Measurements from ENCODE around the gene EFNA4. TPM values are rescaled to one million over a fixed set of nuclear protein-coding genes. Genes with fewer than 3 reads are reported as not detected.

EFNA4 gene
- total RNA-seq, 1 experiment from 2014 or later: 14.5 TPM

DNA sequence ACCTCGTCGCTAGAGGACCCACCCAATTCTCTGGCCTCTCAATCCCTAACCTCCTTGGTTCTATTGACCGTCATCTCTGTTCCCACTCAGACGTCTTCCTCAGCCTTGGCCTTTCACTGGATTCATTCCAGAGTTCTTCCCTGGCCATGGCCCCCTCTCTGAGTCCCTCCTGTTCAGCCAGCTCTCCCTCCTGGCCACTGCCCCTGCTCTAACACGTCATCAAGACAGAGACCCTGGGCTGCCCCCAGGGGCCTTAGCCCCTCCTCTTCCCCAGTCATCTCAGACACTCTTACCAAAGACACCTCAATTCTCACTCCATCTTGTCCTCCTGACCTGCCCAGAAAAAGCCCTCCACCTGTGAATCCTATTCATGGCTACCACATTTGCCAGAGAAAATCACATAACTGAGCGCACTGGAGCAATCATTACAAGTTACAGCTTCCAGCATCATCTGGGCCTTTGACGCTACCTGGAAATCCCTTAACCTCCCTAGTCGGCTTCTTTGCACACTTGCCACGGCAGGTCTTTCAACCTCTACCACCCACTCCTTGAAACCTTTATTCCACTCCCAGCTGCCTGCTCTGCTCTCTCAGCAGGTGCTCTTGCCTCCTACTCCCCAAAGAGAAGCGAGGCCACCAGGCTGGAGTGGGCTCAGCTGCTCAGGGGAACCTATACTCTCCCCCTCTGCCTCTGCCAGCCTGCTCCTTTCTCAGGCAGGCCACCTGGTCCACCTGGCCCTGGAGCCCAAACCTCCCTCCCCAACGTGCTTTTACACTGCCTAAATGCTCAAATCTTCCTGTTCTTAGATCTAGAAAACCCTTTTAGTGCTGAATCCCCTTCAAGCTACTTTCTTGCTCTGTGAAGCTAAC is 43.9 kb upstream of the EFNA4 start:
- Histone ChIP-seq H4K20me1 (ENCODE audit: insufficient read depth, low read depth, low read length) (no peaks in the 10 kb centered on the region; the same call in 1 of the 2 replicates), H2AFZ (ENCODE audit: low read length) (no peak overlapping the region), H3K9me3 (ENCODE audit: low read length) (no peaks in the 10 kb centered on the region), H3K4me2 (ENCODE audit: low read depth, low read length, poor library complexity, severe bottlenecking) (no peak overlapping the region), H3K36me3 (ENCODE audit: insufficient read depth, low read length) (0 out of 2 replicates have a peak, but pooled peaks cover 3% of the 10 kb centered on the region), H3K9ac (ENCODE audit: low read length) (no peak overlapping the region), H3K4me1 (ENCODE audit: low read length) (peaks cover 29% of the 10 kb centered on the region), H3K27me3 (ENCODE audit: low read length) (no peaks in the 10 kb centered on the region), H3K27ac (ENCODE audit: low read length) (no peak overlapping the region), H3K9me2 (replicated peaks; ENCODE audit: insufficient read depth, low read length) (no peaks in the 10 kb centered on the region), H3K4me3 (ENCODE audit: low read length) (no peak overlapping the region), H3K79me2 (ENCODE audit: low read length) (no peaks in the 10 kb centered on the region)
- DNase-seq: no peak

DNA sequence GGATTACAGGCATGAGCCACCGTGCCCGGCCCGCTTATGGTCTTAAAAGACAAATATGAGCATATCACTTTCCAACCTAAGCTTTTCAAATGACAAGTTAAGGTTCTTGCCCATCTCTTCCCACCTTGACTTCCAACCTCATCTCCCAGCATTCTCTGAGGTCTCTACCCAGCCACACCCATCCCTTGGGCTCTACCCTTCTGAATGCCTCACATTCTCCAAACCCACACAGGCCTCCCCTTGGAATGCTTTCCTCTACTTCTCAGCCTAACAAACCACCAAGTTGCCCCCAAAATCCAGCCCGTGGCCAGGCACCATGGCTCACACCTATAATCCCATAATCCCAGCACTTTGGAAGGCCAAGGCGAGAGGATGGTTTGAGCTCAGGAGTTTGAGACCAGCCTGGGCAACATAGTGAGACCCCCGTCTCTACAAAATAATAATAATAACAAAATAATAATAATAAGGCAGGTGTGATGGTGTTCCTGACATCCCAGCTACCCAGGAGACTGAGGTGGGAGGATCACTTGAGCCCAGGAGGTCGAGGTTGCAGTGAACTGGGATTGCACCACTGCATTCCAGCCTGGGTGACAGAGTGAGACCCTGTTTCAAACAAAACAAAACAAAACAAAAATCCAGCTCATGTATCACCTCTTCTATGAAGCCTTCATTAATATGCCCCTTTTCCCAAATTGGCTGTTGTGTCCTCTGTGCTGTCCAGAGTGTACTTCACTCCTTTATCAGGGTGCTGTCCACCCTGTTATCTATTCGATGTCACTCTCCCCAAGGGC is 41.2 kb upstream of the EFNA4 start:
- no peak overlapping the region for H3K27ac ChIP-seq (ENCODE audit: low read length)
- no peak overlapping the region for H3K4me3 ChIP-seq (ENCODE audit: low read length)
- no peaks in the 10 kb centered on the region for H3K27me3 ChIP-seq (ENCODE audit: low read length)
- no peaks in the 10 kb centered on the region for H3K9me3 ChIP-seq (ENCODE audit: low read length)
- no peak overlapping the region for H3K9ac ChIP-seq (ENCODE audit: low read length)
- no peaks in the 10 kb centered on the region for H3K79me2 ChIP-seq (ENCODE audit: low read length)
- no peak overlapping the region for H2AFZ ChIP-seq (ENCODE audit: low read length)
- peaks cover 11% of the 10 kb centered on the region for H3K4me1 ChIP-seq (ENCODE audit: low read length)
- no peaks in the 10 kb centered on the region for H3K9me2 ChIP-seq (replicated peaks; ENCODE audit: insufficient read depth, low read length)
- H3K36me3 ChIP-seq (ENCODE audit: insufficient read depth, low read length): 0 out of 2 replicates have a peak, but pooled peaks cover 3% of the 10 kb centered on the region
- no peak for DNase-seq
- H3K4me2 ChIP-seq (ENCODE audit: low read depth, low read length, poor library complexity, severe bottlenecking): no peak overlapping the region
- no peaks in the 10 kb centered on the region; the same call in 1 of the 2 replicates for H4K20me1 ChIP-seq (ENCODE audit: insufficient read depth, low read depth, low read length)

DNA sequence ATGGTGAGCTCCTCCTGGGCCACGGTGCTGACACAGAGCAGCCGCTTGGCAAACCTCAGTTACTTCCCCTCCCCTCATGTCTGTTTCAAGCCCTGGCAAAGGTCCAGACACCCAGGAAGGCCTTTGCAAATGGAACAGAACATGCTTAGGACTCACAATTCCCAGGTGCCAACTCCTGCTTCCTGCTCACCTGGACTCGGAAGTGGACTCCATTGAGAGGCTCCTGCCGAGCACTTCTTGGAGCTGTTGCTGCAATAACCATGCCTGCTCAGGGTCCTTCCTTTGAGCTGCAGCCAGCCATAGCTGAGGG is 40.7 kb upstream of the EFNA4 start:
- peaks cover 6% of the 10 kb centered on the region for H3K4me1 ChIP-seq (ENCODE audit: low read length)
- H3K4me3 ChIP-seq (ENCODE audit: low read length): no peak overlapping the region
- no peak overlapping the region for H2AFZ ChIP-seq (ENCODE audit: low read length)
- no peak overlapping the region for H3K27ac ChIP-seq (ENCODE audit: low read length)
- H3K9me2 ChIP-seq (replicated peaks; ENCODE audit: insufficient read depth, low read length): no peaks in the 10 kb centered on the region
- no peaks in the 10 kb centered on the region; the same call in 1 of the 2 replicates for H4K20me1 ChIP-seq (ENCODE audit: insufficient read depth, low read depth, low read length)
- H3K27me3 ChIP-seq (ENCODE audit: low read length): no peaks in the 10 kb centered on the region
- H3K9ac ChIP-seq (ENCODE audit: low read length): no peak overlapping the region
- no peaks in the 10 kb centered on the region for H3K79me2 ChIP-seq (ENCODE audit: low read length)
- 0 out of 2 replicates have a peak, but pooled peaks cover 3% of the 10 kb centered on the region for H3K36me3 ChIP-seq (ENCODE audit: insufficient read depth, low read length)
- DNase-seq: no peak
- no peak overlapping the region for H3K4me2 ChIP-seq (ENCODE audit: low read depth, low read length, poor library complexity, severe bottlenecking)
- no peaks in the 10 kb centered on the region for H3K9me3 ChIP-seq (ENCODE audit: low read length)

DNA sequence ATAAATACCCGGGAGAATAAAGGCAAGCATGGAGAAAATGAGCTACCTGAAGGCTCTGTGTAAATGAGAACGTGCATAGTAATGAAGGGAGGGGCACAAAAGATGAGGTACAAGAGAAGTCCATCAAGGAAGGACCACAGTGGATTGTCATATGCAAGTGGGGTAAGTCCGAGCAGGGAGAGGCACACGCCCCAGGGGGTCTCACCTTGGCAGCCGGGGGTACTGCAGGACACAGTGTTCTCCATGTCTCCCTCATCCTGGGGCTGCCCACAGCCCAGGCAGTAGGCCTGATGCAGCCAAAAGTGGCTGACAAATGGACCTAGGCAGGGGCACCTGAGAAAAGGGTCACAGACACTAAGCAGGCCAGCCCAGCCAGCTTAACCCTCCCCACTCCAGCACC is 39.9 kb upstream of the EFNA4 start:
- no peak overlapping the region for H3K4me2 ChIP-seq (ENCODE audit: low read depth, low read length, poor library complexity, severe bottlenecking)
- H3K79me2 ChIP-seq (ENCODE audit: low read length): no peaks in the 10 kb centered on the region
- H3K36me3 ChIP-seq (ENCODE audit: insufficient read depth, low read length): 0 out of 2 replicates have a peak, but pooled peaks cover 3% of the 10 kb centered on the region
- H4K20me1 ChIP-seq (ENCODE audit: insufficient read depth, low read depth, low read length): no peaks in the 10 kb centered on the region; the same call in 1 of the 2 replicates
- no peak overlapping the region for H3K4me3 ChIP-seq (ENCODE audit: low read length)
- no peak overlapping the region for H2AFZ ChIP-seq (ENCODE audit: low read length)
- H3K9me2 ChIP-seq (replicated peaks; ENCODE audit: insufficient read depth, low read length): no peaks in the 10 kb centered on the region
- H3K27me3 ChIP-seq (ENCODE audit: low read length): no peaks in the 10 kb centered on the region
- H3K4me1 ChIP-seq (ENCODE audit: low read length): no peaks in the 10 kb centered on the region; the same call in 1 of the 2 replicates
- H3K9ac ChIP-seq (ENCODE audit: low read length): no peak overlapping the region
- H3K9me3 ChIP-seq (ENCODE audit: low read length): no peaks in the 10 kb centered on the region
- DNase-seq: no peak
- H3K27ac ChIP-seq (ENCODE audit: low read length): no peak overlapping the region

DNA sequence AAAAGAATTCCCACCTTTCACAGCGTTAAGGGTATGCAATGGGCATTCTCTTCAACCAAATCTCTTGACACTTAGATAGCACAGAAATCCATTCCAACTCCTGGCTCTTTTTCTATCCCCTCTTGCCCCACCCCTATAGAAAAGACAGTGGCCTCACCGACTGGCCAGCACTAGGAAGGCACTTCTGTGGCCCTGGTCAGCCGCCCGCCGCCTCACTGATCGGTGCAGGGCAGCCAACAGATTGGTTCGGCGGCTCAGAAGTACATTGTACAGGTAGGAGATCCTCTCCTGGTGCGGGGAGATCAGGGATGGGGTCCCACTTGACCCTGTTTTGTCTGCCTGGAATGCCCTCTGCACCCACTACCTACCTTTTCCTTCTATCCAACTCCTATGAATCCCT is 39.2 kb upstream of the EFNA4 start:
- no peaks in the 10 kb centered on the region for H3K27me3 ChIP-seq (ENCODE audit: low read length)
- H3K4me2 ChIP-seq (ENCODE audit: low read depth, low read length, poor library complexity, severe bottlenecking): no peak overlapping the region
- no peaks in the 10 kb centered on the region for H3K9me3 ChIP-seq (ENCODE audit: low read length)
- H3K4me1 ChIP-seq (ENCODE audit: low read length): no peaks in the 10 kb centered on the region; the same call in 1 of the 2 replicates
- H3K9me2 ChIP-seq (replicated peaks; ENCODE audit: insufficient read depth, low read length): no peaks in the 10 kb centered on the region
- H4K20me1 ChIP-seq (ENCODE audit: insufficient read depth, low read depth, low read length): no peaks in the 10 kb centered on the region
- DNase-seq: no peak
- no peak overlapping the region for H3K27ac ChIP-seq (ENCODE audit: low read length)
- no peak overlapping the region for H3K4me3 ChIP-seq (ENCODE audit: low read length)
- no peaks in the 10 kb centered on the region for H3K36me3 ChIP-seq (ENCODE audit: insufficient read depth, low read length)
- H3K79me2 ChIP-seq (ENCODE audit: low read length): no peaks in the 10 kb centered on the region
- no peak overlapping the region for H3K9ac ChIP-seq (ENCODE audit: low read length)
- no peak overlapping the region for H2AFZ ChIP-seq (ENCODE audit: low read length)

DNA sequence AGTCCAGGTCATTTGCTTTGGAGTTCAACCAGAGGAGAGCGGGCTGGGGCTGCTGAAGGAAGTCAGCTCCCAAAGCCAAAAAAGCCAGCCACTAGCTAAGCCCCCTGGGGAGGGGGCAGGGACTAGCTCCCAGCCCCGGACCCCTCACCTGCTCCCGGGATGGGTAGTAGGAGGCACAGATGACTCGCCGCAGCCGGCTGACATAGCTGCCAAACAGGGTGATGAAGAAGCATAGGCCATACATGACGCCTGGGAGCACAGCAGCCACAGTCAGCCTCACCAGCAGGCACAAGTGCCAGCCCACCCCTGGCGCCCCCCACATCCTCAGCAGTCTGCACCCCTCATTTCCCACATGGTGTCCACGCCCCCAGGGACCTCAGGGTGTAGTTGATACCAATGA is 37.4 kb upstream of the EFNA4 start:
- H3K36me3 ChIP-seq (ENCODE audit: insufficient read depth, low read length): no peaks in the 10 kb centered on the region
- no peaks in the 10 kb centered on the region for H3K9me3 ChIP-seq (ENCODE audit: low read length)
- no peaks in the 10 kb centered on the region for H3K79me2 ChIP-seq (ENCODE audit: low read length)
- no peak overlapping the region for H2AFZ ChIP-seq (ENCODE audit: low read length)
- no peak overlapping the region for H3K4me2 ChIP-seq (ENCODE audit: low read depth, low read length, poor library complexity, severe bottlenecking)
- H3K9me2 ChIP-seq (replicated peaks; ENCODE audit: insufficient read depth, low read length): no peaks in the 10 kb centered on the region
- no peak overlapping the region for H3K4me3 ChIP-seq (ENCODE audit: low read length)
- H3K27ac ChIP-seq (ENCODE audit: low read length): no peak overlapping the region
- H3K27me3 ChIP-seq (ENCODE audit: low read length): no peaks in the 10 kb centered on the region
- DNase-seq: no peak
- no peak overlapping the region for H3K9ac ChIP-seq (ENCODE audit: low read length)
- H3K4me1 ChIP-seq (ENCODE audit: low read length): no peaks in the 10 kb centered on the region; the same call in 1 of the 2 replicates
- no peaks in the 10 kb centered on the region for H4K20me1 ChIP-seq (ENCODE audit: insufficient read depth, low read depth, low read length)

DNA sequence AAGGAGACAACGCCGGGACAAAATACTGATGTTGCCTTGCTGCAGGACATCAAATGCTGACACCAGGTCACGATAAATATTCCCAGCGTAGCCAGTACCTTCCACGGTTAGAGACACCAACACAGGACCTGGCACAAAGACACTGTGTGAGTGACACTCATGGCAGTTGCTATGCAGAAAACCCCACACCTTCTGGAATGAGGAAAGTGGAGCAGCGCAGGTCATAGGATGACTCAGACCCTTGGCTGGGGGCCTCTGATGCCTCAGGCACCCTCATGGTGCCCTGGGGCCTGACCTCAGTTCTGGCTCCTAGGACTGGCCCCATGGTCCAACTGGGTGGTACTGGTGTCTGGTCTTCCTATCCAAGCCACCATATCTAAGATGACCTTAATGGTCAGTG is 37.0 kb upstream of the EFNA4 start:
- H3K36me3 ChIP-seq (ENCODE audit: insufficient read depth, low read length): no peaks in the 10 kb centered on the region
- H3K27me3 ChIP-seq (ENCODE audit: low read length): no peaks in the 10 kb centered on the region
- H3K4me3 ChIP-seq (ENCODE audit: low read length): no peak overlapping the region
- no peaks in the 10 kb centered on the region for H3K9me2 ChIP-seq (replicated peaks; ENCODE audit: insufficient read depth, low read length)
- H3K9me3 ChIP-seq (ENCODE audit: low read length): no peaks in the 10 kb centered on the region
- no peak overlapping the region for H3K9ac ChIP-seq (ENCODE audit: low read length)
- H3K79me2 ChIP-seq (ENCODE audit: low read length): no peaks in the 10 kb centered on the region
- no peak overlapping the region for H2AFZ ChIP-seq (ENCODE audit: low read length)
- no peaks in the 10 kb centered on the region; the same call in 1 of the 2 replicates for H3K4me1 ChIP-seq (ENCODE audit: low read length)
- DNase-seq: no peak
- H3K27ac ChIP-seq (ENCODE audit: low read length): no peak overlapping the region
- no peak overlapping the region for H3K4me2 ChIP-seq (ENCODE audit: low read depth, low read length, poor library complexity, severe bottlenecking)
- H4K20me1 ChIP-seq (ENCODE audit: insufficient read depth, low read depth, low read length): no peaks in the 10 kb centered on the region

DNA sequence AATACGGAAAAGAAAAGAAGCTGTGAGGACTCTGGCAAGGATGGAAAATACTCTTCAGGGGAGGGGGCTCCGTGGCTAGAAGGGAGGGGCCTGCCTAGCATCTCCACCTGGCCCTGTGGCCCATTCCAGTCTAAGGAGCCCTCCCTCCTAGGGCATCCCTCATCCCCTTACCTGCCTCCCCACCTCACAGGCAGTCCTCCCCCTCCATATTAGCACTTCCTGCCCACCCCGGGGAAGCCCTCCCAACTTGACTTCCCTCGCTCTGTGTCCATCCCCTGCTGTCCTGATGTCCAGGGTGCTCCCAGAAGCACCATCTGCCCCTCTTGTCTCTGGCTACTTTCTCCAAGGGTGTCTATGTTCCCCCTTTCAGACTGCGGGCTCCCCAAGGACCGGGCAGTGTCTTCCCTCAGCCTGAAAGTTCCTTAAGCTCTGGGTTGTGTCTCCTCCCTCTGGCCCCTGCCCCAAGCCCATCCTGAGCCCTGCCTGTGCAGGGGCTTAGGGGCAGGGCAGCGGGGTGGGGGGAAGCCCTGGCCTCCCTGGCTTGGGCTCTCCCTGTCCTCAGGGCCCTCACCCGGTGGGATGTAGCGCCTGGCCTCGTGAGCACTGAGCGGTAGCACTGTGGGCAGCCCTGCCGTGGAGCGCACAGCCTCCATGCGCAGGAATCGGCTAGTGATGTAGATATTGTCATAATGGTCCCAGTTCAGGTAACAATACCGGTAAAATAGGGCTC is 33.9 kb upstream of the EFNA4 start:
- Histone ChIP-seq H3K79me2 (ENCODE audit: low read length) (no peaks in the 10 kb centered on the region), H3K36me3 (ENCODE audit: insufficient read depth, low read length) (no peaks in the 10 kb centered on the region), H3K9ac (ENCODE audit: low read length) (no peak overlapping the region), H3K9me3 (ENCODE audit: low read length) (no peaks in the 10 kb centered on the region), H4K20me1 (ENCODE audit: insufficient read depth, low read depth, low read length) (no peaks in the 10 kb centered on the region), H3K27me3 (ENCODE audit: low read length) (no peaks in the 10 kb centered on the region), H3K4me1 (ENCODE audit: low read length) (no peaks in the 10 kb centered on the region), H3K4me2 (ENCODE audit: low read depth, low read length, poor library complexity, severe bottlenecking) (no peak overlapping the region), H3K4me3 (ENCODE audit: low read length) (no peak overlapping the region), H3K9me2 (replicated peaks; ENCODE audit: insufficient read depth, low read length) (no peaks in the 10 kb centered on the region), H2AFZ (ENCODE audit: low read length) (no peak overlapping the region), H3K27ac (ENCODE audit: low read length) (no peak overlapping the region)
- no peak for DNase-seq

All from Karpas-422 (cell line).